Mesenchymal stem cell (in vitro differentiated cells and primary cell): Measurements from ENCODE around the gene HMOX1.
"Not testable (repeated sequence)": the region's sequence is repeated elsewhere in the genome, so short reads cannot be mapped to it uniquely, and the experiment has no call there.

ENCODE experiments used
- DNase-seq: peaks from one replicate; pipeline ENCODE4 v3.0.0-alpha.2; 2013
- H2AFZ ChIP-seq: one replicate; pipeline ENCODE4 v1.6.1; 2013; ENCODE audit warnings: low read depth, mild to moderate bottlenecking, control low read depth, inconsistent platforms, low read length, moderate library complexity
- H2AK5ac ChIP-seq: 2 replicates; pipeline ENCODE4 v1.6.1; 2013; ENCODE audit warnings: low read length, moderate library complexity, mild to moderate bottlenecking, inconsistent platforms; ENCODE audit not compliant: severe bottlenecking
- H2BK120ac ChIP-seq: one replicate; pipeline ENCODE4 v1.6.1; 2013; ENCODE audit warnings: low read depth, mild to moderate bottlenecking, inconsistent platforms, low read length, moderate library complexity
- H2BK12ac ChIP-seq, 2 experiments: one replicate each; pipeline ENCODE4 v1.6.1; 2013; ENCODE audit warnings: inconsistent platforms in 2 of 2, low read length in 2 of 2, mild to moderate bottlenecking in 2 of 2, moderate library complexity in 2 of 2, control low read depth in 1 of 2
- H2BK15ac ChIP-seq: one replicate; pipeline ENCODE4 v1.6.1; 2013; ENCODE audit warnings: mild to moderate bottlenecking, low read depth, inconsistent platforms; ENCODE audit not compliant: poor library complexity, severe bottlenecking
- H2BK5ac ChIP-seq: 2 replicates; pipeline ENCODE4 v1.6.1; 2013; ENCODE audit warnings: low read depth, mild to moderate bottlenecking, low read length, control low read depth, inconsistent platforms; ENCODE audit not compliant: poor library complexity, severe bottlenecking
- H3K14ac ChIP-seq, 2 experiments: one replicate each; pipeline ENCODE4 v1.6.1; 2013; ENCODE audit warnings: inconsistent platforms in 2 of 2, low read length in 2 of 2, control low read depth in 1 of 2, mild to moderate bottlenecking in 1 of 2, moderate library complexity in 1 of 2
- H3K18ac ChIP-seq, 2 experiments: one replicate each; pipeline ENCODE4 v1.6.1; 2013; ENCODE audit warnings: inconsistent platforms in 2 of 2, low read length in 2 of 2, control low read depth in 1 of 2, low read depth in 1 of 2, mild to moderate bottlenecking in 1 of 2
- H3K23ac ChIP-seq, 2 experiments: one replicate each; pipeline ENCODE4 v1.6.1; 2013; ENCODE audit warnings: inconsistent platforms in 2 of 2, low read length in 2 of 2, mild to moderate bottlenecking in 2 of 2, moderate library complexity in 2 of 2, control low read depth in 1 of 2
- H3K27ac ChIP-seq: 2 replicates; pipeline ENCODE4 v1.5.1; 2013; ENCODE audit warnings: mild to moderate bottlenecking, moderate library complexity, low read length, control low read depth, inconsistent platforms; ENCODE audit not compliant: poor library complexity, severe bottlenecking
- H3K27me3 ChIP-seq, 2 experiments: 2 replicates each; pipeline versions ENCODE4 v1.6.1 to v1.7.0; 2013; ENCODE audit warnings: low read length in 2 of 2, mild to moderate bottlenecking in 2 of 2, moderate library complexity in 2 of 2, control low read depth in 1 of 2, inconsistent platforms in 1 of 2; ENCODE audit not compliant: control insufficient read depth in 1 of 2, insufficient read depth in 1 of 2
- H3K36me3 ChIP-seq, 2 experiments: 2 replicates each; pipeline versions ENCODE4 v1.6.1 to v1.7.0; 2013; ENCODE audit warnings: low read length in 2 of 2, control low read depth in 1 of 2, inconsistent platforms in 1 of 2, low read depth in 1 of 2, mild to moderate bottlenecking in 1 of 2; ENCODE audit not compliant: insufficient read depth in 2 of 2, control insufficient read depth in 1 of 2
- H3K4ac ChIP-seq, 2 experiments: one replicate each; pipeline ENCODE4 v1.6.1; 2013; ENCODE audit warnings: inconsistent platforms in 2 of 2, low read length in 2 of 2, mild to moderate bottlenecking in 2 of 2, moderate library complexity in 2 of 2, control low read depth in 1 of 2, low read depth in 1 of 2
- H3K4me1 ChIP-seq: 2 replicates; pipeline ENCODE4 v1.6.1; 2013; ENCODE audit warnings: low read depth, low read length, control low read depth; ENCODE audit not compliant: control insufficient read depth, insufficient read depth
- H3K4me2 ChIP-seq: 2 replicates; pipeline ENCODE4 v1.6.1; 2013; ENCODE audit warnings: low read length, mild to moderate bottlenecking, inconsistent platforms; ENCODE audit not compliant: poor library complexity, severe bottlenecking
- H3K4me3 ChIP-seq, 2 experiments: 2 replicates each; pipeline versions ENCODE4 v1.5.1 to v1.7.0; 2013; ENCODE audit warnings: low read length in 2 of 2, mild to moderate bottlenecking in 2 of 2, control low read depth in 1 of 2, low read depth in 1 of 2; ENCODE audit not compliant: insufficient read depth in 1 of 2
- H3K79me1 ChIP-seq: replicated peaks from 2 replicates; pipeline ENCODE4 v1.6.1; 2013; ENCODE audit warnings: mild to moderate bottlenecking, control low read depth, low read length, inconsistent platforms; ENCODE audit not compliant: poor library complexity, severe bottlenecking
- H3K9ac ChIP-seq: 2 replicates; pipeline ENCODE4 v1.7.0; 2013; ENCODE audit warnings: mild to moderate bottlenecking, low read length, moderate library complexity
- H3K9me3 ChIP-seq: 2 replicates; pipeline ENCODE4 v1.7.0; 2013; ENCODE audit warnings: mild to moderate bottlenecking, low read length; ENCODE audit not compliant: control insufficient read depth
- H4K8ac ChIP-seq: one replicate; pipeline ENCODE4 v1.6.1; 2013; ENCODE audit warnings: inconsistent platforms, mild to moderate bottlenecking, low read length, moderate library complexity
- H4K91ac ChIP-seq: one replicate; pipeline ENCODE4 v1.6.1; 2013; ENCODE audit warnings: mild to moderate bottlenecking, low read length, inconsistent platforms
- WGBS: methylation state at CpG from one replicate; pipeline ENCODE4 v1.1.7; 2013; ENCODE audit warnings: mixed read lengths; 5-methylcytosine and 5-hydroxymethylcytosine counted together

HMOX1 gene

DNA sequence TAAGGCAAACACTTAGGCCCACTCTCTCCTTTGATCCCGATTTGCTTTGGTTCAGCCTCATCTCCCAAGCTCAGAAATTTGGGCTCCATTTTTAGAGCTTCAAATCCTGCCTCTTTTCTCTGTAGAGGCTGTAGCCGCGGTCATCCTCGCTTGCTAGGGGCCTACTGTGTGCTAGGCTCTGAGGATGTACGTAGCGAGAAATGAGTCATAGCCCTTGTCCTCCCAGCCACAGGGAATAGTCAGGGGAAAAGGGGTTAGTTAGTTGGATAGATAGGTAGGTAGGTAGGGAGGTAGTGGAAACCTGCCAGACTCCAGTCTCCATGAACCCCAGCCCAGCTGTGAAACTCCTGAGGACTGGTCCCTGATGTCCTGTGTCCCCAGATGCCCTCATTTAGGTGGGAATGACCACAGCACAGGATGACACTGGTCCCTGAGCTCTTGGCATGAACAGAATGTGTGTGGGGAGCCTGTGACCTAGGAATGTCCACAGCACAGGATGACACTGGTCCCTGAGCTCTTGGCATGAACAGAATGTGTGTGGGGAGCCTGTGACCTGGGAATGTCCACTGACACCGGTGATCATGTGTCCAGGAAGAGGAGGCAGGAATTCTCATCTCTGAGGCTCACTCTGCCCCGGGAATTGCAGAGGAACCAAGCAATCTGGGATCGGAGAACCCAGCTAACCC, 21.4 kb upstream of the HMOX1 start:
- Histone ChIP-seq H3K14ac (no peak overlapping the region), H3K27ac (no peak overlapping the region), H3K4me2 (no peak overlapping the region), H2BK120ac (no peak overlapping the region), H3K4me1 (peaks cover 5% of the 10 kb centered on the region), H3K36me3 (no peaks in the 10 kb centered on the region), H4K8ac (peak overlapping the region; percentile 60), H2AFZ (no peak overlapping the region), H3K27me3 (no peaks in the 10 kb centered on the region), H3K4me3 (no peak overlapping the region), H3K23ac (no peak overlapping the region), H4K91ac (peak overlapping the region; percentile 86), H3K18ac (peak overlapping the region in 1 of 2 experiments; percentile 79), H3K9ac (no peak overlapping the region), H2AK5ac (no peak overlapping the region), H3K79me1 (no peaks in the 10 kb centered on the region), H3K4ac (no peak overlapping the region), H2BK5ac (no peak overlapping the region), H3K9me3 (no peaks in the 10 kb centered on the region), H2BK15ac (no peak overlapping the region), H2BK12ac (no peak overlapping the region)
- 76% methylated on average over 9 of the region's 9 CpGs for WGBS
- DNase-seq = no peak

- no peak overlapping the region for H2AK5ac ChIP-seq
- no peak overlapping the region for H4K8ac ChIP-seq
- no peak overlapping the region for H3K4me2 ChIP-seq
- no peak for DNase-seq
- H3K79me1 ChIP-seq = no peaks in the 10 kb centered on the region
- H2BK5ac ChIP-seq = no peak overlapping the region
- no peak overlapping the region for H2AFZ ChIP-seq
- no peak overlapping the region for H3K18ac ChIP-seq
- no peak overlapping the region for H3K9ac ChIP-seq
- H3K4me3 ChIP-seq = no peak overlapping the region
- H4K91ac ChIP-seq = no peak overlapping the region
- WGBS = 87% methylated on average over 6 of the region's 6 CpGs
- H3K23ac ChIP-seq = no peak overlapping the region
- H2BK12ac ChIP-seq = no peak overlapping the region
- H2BK15ac ChIP-seq = no peak overlapping the region
- H3K36me3 ChIP-seq = no peaks in the 10 kb centered on the region
- H3K4me1 ChIP-seq = peaks cover 5% of the 10 kb centered on the region
- H3K27ac ChIP-seq = no peak overlapping the region
- no peak overlapping the region for H2BK120ac ChIP-seq
- H3K27me3 ChIP-seq = no peaks in the 10 kb centered on the region
- H3K9me3 ChIP-seq = no peaks in the 10 kb centered on the region
- no peak overlapping the region for H3K14ac ChIP-seq
- no peak overlapping the region for H3K4ac ChIP-seq
These were observed 19.8 kb upstream of the HMOX1 start for GRCh38 chr22:35361001-35361558.

DNA sequence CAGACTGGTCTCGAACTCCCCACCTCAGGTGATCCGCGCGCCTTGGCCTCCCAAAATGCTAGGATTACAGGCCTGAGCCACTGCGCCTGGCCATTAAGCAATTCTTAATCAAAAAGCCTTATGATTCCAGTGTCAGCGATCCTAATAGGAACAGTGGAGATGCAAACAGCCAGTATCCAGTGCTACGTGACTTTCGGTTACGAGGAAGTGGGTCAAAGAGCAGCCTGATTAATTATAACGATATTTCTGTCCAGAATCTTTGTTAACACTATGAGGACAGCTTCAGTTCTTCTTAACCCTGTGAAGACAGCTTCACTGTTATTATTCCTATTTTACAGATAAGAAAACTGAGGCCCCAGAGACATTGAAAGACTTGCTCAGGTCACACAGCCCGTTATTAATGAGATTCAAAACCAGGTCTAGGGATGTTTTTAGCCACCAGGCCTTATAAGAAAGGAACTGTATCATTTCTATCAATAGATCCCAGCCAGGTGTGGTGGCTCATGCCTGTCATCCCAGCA, 17.3 kb upstream of the HMOX1 start:
- Histone ChIP-seq H3K27ac (no peak overlapping the region), H2BK12ac (no peak overlapping the region), H3K79me1 (no peaks in the 10 kb centered on the region), H3K9me3 (no peaks in the 10 kb centered on the region), H3K27me3 (no peaks in the 10 kb centered on the region), H2AFZ (no peak overlapping the region), H3K36me3 (no peaks in the 10 kb centered on the region), H3K4me1 (peaks cover 5% of the 10 kb centered on the region), H4K8ac (no peak overlapping the region), H3K4me3 (no peak overlapping the region), H3K9ac (no peak overlapping the region), H3K18ac (no peak overlapping the region), H2BK120ac (no peak overlapping the region), H3K4me2 (no peak overlapping the region), H2BK5ac (no peak overlapping the region), H2BK15ac (no peak overlapping the region), H2AK5ac (no peak overlapping the region), H3K4ac (no peak overlapping the region), H3K23ac (no peak overlapping the region), H4K91ac (no peak overlapping the region), H3K14ac (no peak overlapping the region)
- 98% methylated on average over 11 of the region's 11 CpGs for WGBS
- DNase-seq = no peak

DNA sequence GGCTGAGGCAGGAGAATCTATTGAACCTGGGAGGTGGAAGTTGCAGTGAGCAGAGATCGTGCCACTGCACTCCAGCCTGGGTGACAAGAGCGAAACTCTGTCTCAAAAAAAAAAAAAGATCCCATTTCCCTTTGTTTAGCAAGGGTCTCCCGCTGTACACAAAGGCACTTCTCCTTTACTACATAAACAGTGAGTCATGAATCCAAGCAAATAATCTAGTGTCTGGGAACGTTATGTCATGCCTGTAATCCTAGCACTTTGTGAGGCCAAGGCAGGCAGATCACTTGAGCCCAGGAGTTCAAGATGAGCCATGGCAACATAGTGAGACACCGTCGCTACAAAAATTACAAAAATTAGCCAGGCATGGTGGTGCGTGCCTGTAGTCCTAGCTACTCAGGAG, 16.7 kb upstream of the HMOX1 start:
- whole genome bisulfite sequencing = 22% methylated on average over 7 of the region's 7 CpGs

More for the DNA sequence above, 16.7 kb upstream of the HMOX1 start:
- H3K4me1 ChIP-seq, H4K8ac ChIP-seq, H2BK120ac ChIP-seq, H2AFZ ChIP-seq, H3K4me3 ChIP-seq, H3K14ac ChIP-seq, H3K27me3 ChIP-seq, H3K36me3 ChIP-seq, H3K4me2 ChIP-seq, H3K9ac ChIP-seq, H2BK15ac ChIP-seq, H3K9me3 ChIP-seq, H2BK12ac ChIP-seq, H3K27ac ChIP-seq, H3K79me1 ChIP-seq, H4K91ac ChIP-seq, H3K4ac ChIP-seq, H3K18ac ChIP-seq, H2BK5ac ChIP-seq, H2AK5ac ChIP-seq, H3K23ac ChIP-seq: not testable (repeated sequence)
- DNase-seq = peak; percentile 95
